Neural cell (in vitro differentiated cells): Measurements from ENCODE around the gene CELSR3. TPM values are rescaled to one million over a fixed set of nuclear protein-coding genes. Genes with fewer than 3 reads are reported as not detected.

Experiments
- H2AFZ ChIP-seq: fragments of 200-600, 300-800 bp; sonication (generic), shearing (Covaris generic); 2 replicates; pipeline ENCODE4 v1.6.0; 2014; ENCODE audit warnings: low read depth, mild to moderate bottlenecking, antibody characterized with exemption, low read length, moderate library complexity
- H3F3A ChIP-seq: fragments of 200-600 bp; shearing (Covaris generic); 2 replicates; pipeline ENCODE4 v1.6.1; 2016; ENCODE audit warnings: mild to moderate bottlenecking, moderate library complexity, mixed read lengths, antibody characterized with exemption, low read length; ENCODE audit not compliant: insufficient read depth, poor library complexity, severe bottlenecking
- H3K27ac ChIP-seq: fragments of 200-600, 300-800 bp; sonication (generic), shearing (Covaris generic); 2 replicates; pipeline ENCODE4 v1.5.1; 2014; ENCODE audit warnings: mild to moderate bottlenecking, low read length, moderate library complexity
- H3K27me3 ChIP-seq: fragments of 300-800, 200-600 bp; sonication (generic), shearing (Covaris generic); 2 replicates; pipeline ENCODE4 v1.6.0; 2014; ENCODE audit warnings: mild to moderate bottlenecking, low read depth, low read length, moderate library complexity; ENCODE audit not compliant: insufficient read depth
- H3K36me3 ChIP-seq: fragments of 300-800, 200-600 bp; sonication (generic), shearing (Covaris generic); 2 replicates; pipeline ENCODE4 v1.5.1; 2014; ENCODE audit warnings: mild to moderate bottlenecking, antibody characterized with exemption, low read length, moderate library complexity; ENCODE audit not compliant: insufficient read depth
- H3K4me2 ChIP-seq: fragments of 300-800, 200-600 bp; sonication (generic), shearing (Covaris generic); 2 replicates; pipeline ENCODE4 v1.6.0; 2014; ENCODE audit warnings: mild to moderate bottlenecking, low read length
- H3K4me3 ChIP-seq: fragments of 300-800, 200-600 bp; sonication (generic), shearing (Covaris generic); 2 replicates; pipeline ENCODE4 v1.5.1; 2014; ENCODE audit warnings: mild to moderate bottlenecking, low read length, moderate library complexity
- H3K79me2 ChIP-seq: fragments of 200-600 bp; shearing (Covaris generic); replicated peaks from 2 replicates; pipeline ENCODE4 v1.6.0; 2014; ENCODE audit warnings: mild to moderate bottlenecking, low read length, moderate library complexity; ENCODE audit not compliant: insufficient read depth
- H3K9ac ChIP-seq: fragments of 300-800, 200-600 bp; sonication (generic), shearing (Covaris generic); 2 replicates; pipeline ENCODE4 v1.6.1; 2016; ENCODE audit warnings: mild to moderate bottlenecking, low read length, mixed read lengths
- H3K9me2 ChIP-seq: fragments of 200-600 bp; shearing (Covaris generic); 2 replicates; pipeline ENCODE4 v1.6.1; 2016; ENCODE audit warnings: mild to moderate bottlenecking, low read length, mixed read lengths; ENCODE audit not compliant: insufficient read depth
- H3K9me3 ChIP-seq: fragments of 200-600, 300-800 bp; sonication (generic), shearing (Covaris generic); 2 replicates; pipeline ENCODE4 v1.6.1; 2016; ENCODE audit warnings: mild to moderate bottlenecking, mixed run types, low read length, moderate library complexity, mixed read lengths
- H4K20me1 ChIP-seq: fragments of 200-600 bp; shearing (Covaris generic); 2 replicates; pipeline ENCODE4 v1.6.1; 2016; ENCODE audit warnings: mild to moderate bottlenecking, mixed run types; ENCODE audit not compliant: insufficient read depth
- EP300 ChIP-seq: fragments of 450-650 bp; conservative IDR thresholded peaks from 2 replicates; pipeline ENCODE4 v1.6.1; 2014; ENCODE audit warnings: antibody characterized with exemption, mild to moderate bottlenecking, moderate library complexity; ENCODE audit not compliant: poor library complexity, severe bottlenecking
- EZH2 ChIP-seq: fragments of 200-600, 300-800 bp; shearing (Covaris generic), sonication (generic); IDR thresholded peaks from 2 replicates; pipeline ENCODE4 v1.6.1; 2014; ENCODE audit warnings: antibody characterized with exemption, low read length, borderline replicate concordance, mild to moderate bottlenecking; ENCODE audit not compliant: insufficient read depth, poor library complexity, severe bottlenecking
- MXI1 ChIP-seq: fragments of 450-650 bp; conservative IDR thresholded peaks from 2 replicates; pipeline ENCODE4 v1.6.1; 2014; ENCODE audit warnings: antibody characterized with exemption, mild to moderate bottlenecking; ENCODE audit not compliant: poor library complexity, severe bottlenecking
- POLR2AphosphoS5 ChIP-seq: IDR thresholded peaks from 2 replicates; pipeline ENCODE4 v1.6.1; 2012
- RAD21 ChIP-seq: fragments of 450-650 bp; conservative IDR thresholded peaks from 2 replicates; pipeline ENCODE4 v1.6.1; 2014; ENCODE audit warnings: antibody characterized with exemption, mild to moderate bottlenecking, moderate library complexity
- SMC3 ChIP-seq: fragments of 450-650 bp; conservative IDR thresholded peaks from 2 replicates; pipeline ENCODE4 v1.6.1; 2014; ENCODE audit warnings: antibody characterized with exemption, mild to moderate bottlenecking, moderate library complexity; ENCODE audit not compliant: poor library complexity
- TAF1 ChIP-seq: IDR thresholded peaks from 2 replicates; pipeline ENCODE4 v1.6.1; 2012; ENCODE audit warnings: low read depth
- polyA plus RNA-seq: library from polyadenylated mRNA; depleted of rRNA; stranded (reverse); fragments of >200 nt; gene quantifications from 2 replicates; pipeline ENCODE4 v1.2.3, GENCODE V29; 2014
- TF ChIP-seq, protein P1 (sequence below): fragments of 450-650 bp; IDR thresholded peaks from 2 replicates; pipeline ENCODE4 v1.5.1; 2014; ENCODE audit warnings: antibody characterized with exemption, mild to moderate bottlenecking, moderate library complexity; ENCODE audit not compliant: poor library complexity, severe bottlenecking
- TF ChIP-seq, protein P2 (sequence below): IDR thresholded peaks from 2 replicates; pipeline ENCODE4 v1.6.1; 2012; ENCODE audit warnings: borderline replicate concordance

CELSR3 gene
- polyA plus RNA-seq, 1 donor from 2014 or later, result 54.9 TPM

DNA sequence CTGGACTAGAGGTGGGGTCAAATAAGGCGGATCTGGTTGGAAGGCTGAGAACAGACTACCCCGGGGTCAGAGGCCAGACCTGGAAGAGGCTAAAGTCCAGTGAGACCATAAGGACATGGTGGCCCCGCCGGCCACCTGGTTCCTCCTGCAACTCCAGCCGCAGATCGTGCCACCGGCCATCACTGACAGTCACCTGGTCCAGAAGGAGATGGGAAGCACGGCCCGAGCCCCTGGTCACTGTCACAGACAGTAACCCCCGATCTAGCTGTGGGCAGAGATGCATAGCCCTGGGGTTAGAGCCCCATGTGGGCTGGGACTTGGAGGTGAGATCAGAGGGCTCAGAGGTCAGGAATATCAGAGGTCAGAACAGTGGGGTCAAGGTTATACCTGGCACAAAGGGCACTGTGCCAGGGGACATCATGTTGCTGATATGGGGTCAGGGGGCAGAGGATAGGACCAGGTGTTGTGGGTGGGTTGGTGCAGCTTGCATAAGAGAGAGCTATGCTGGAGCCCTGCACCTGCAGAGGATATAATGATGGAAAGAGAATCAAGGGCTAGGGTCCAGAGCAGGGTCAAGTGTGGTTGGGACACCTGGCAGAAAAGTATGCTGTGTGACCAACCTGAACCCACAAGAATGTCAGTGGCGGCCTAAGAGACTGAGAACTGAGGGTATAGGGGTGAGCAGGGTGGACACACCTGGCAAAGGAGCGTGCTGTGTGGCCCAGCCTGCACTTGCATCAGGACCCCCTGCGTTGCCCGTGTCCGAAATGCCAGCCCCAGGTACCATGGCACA, 9.6 kb downstream of the CELSR3 start:
- H3K27ac ChIP-seq, result no peak overlapping the region
- no peaks in the 10 kb centered on the region for H3K27me3 ChIP-seq

DNA sequence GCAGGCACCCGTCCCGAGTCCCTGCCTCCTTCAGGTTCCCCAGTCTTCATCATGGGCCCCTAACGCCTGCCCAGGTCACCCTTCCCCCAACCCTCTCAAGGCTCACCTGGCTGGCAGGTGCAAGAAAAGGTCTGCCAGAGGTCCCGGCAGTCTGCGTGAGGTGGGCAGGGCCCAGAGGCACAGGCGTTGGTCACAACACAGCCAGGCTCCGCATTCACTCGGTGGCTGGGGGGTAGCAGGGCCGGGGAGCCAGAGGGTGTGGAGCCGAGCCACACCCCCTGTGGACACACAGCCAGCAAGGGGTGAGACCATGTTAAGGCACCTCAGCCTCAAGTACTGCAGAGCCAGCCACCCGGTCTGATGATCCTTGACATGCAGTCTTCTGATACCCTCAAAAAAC, 10.9 kb downstream of the CELSR3 start:
- no peak overlapping the region for H2AFZ ChIP-seq
- no peak overlapping the region for H3K4me2 ChIP-seq
- peaks cover 3% of the 10 kb centered on the region for H3K79me2 ChIP-seq
- H3K36me3 ChIP-seq, result peaks cover 9% of the 10 kb centered on the region
- H3K27ac ChIP-seq, result no peak overlapping the region
- peaks cover 4% of the 10 kb centered on the region for H3K9me3 ChIP-seq
- TF ChIP-seq EZH2 (no peak), TAF1 (no peak), SMC3 (no peak), MXI1 (no peak), RAD21 (no peak), POLR2AphosphoS5 (no peak), EP300 (no peak)
- TF ChIP-seq, protein P1, sequence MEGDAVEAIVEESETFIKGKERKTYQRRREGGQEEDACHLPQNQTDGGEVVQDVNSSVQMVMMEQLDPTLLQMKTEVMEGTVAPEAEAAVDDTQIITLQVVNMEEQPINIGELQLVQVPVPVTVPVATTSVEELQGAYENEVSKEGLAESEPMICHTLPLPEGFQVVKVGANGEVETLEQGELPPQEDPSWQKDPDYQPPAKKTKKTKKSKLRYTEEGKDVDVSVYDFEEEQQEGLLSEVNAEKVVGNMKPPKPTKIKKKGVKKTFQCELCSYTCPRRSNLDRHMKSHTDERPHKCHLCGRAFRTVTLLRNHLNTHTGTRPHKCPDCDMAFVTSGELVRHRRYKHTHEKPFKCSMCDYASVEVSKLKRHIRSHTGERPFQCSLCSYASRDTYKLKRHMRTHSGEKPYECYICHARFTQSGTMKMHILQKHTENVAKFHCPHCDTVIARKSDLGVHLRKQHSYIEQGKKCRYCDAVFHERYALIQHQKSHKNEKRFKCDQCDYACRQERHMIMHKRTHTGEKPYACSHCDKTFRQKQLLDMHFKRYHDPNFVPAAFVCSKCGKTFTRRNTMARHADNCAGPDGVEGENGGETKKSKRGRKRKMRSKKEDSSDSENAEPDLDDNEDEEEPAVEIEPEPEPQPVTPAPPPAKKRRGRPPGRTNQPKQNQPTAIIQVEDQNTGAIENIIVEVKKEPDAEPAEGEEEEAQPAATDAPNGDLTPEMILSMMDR, result no peak
- TF ChIP-seq, protein P2, sequence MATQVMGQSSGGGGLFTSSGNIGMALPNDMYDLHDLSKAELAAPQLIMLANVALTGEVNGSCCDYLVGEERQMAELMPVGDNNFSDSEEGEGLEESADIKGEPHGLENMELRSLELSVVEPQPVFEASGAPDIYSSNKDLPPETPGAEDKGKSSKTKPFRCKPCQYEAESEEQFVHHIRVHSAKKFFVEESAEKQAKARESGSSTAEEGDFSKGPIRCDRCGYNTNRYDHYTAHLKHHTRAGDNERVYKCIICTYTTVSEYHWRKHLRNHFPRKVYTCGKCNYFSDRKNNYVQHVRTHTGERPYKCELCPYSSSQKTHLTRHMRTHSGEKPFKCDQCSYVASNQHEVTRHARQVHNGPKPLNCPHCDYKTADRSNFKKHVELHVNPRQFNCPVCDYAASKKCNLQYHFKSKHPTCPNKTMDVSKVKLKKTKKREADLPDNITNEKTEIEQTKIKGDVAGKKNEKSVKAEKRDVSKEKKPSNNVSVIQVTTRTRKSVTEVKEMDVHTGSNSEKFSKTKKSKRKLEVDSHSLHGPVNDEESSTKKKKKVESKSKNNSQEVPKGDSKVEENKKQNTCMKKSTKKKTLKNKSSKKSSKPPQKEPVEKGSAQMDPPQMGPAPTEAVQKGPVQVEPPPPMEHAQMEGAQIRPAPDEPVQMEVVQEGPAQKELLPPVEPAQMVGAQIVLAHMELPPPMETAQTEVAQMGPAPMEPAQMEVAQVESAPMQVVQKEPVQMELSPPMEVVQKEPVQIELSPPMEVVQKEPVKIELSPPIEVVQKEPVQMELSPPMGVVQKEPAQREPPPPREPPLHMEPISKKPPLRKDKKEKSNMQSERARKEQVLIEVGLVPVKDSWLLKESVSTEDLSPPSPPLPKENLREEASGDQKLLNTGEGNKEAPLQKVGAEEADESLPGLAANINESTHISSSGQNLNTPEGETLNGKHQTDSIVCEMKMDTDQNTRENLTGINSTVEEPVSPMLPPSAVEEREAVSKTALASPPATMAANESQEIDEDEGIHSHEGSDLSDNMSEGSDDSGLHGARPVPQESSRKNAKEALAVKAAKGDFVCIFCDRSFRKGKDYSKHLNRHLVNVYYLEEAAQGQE, result no peak
- H3K9ac ChIP-seq, result no peak overlapping the region
- no peaks in the 10 kb centered on the region for H3K27me3 ChIP-seq
- no peaks in the 10 kb centered on the region for H3K9me2 ChIP-seq
- H3K4me3 ChIP-seq, result no peak overlapping the region
- peaks cover 8% of the 10 kb centered on the region for H4K20me1 ChIP-seq
- H3F3A ChIP-seq, result no peaks in the 10 kb centered on the region

More for the DNA sequence above, 9.6 kb downstream of the CELSR3 start:
- Histone ChIP-seq H3K4me3 (no peak overlapping the region), H3K9me3 (peaks cover 9% of the 10 kb centered on the region), H4K20me1 (peaks cover 8% of the 10 kb centered on the region), H3K4me2 (no peak overlapping the region), H3K9me2 (no peaks in the 10 kb centered on the region), H2AFZ (no peak overlapping the region), H3K79me2 (peaks cover 5% of the 10 kb centered on the region), H3K36me3 (peaks cover 20% of the 10 kb centered on the region), H3K9ac (no peak overlapping the region), H3F3A (no peaks in the 10 kb centered on the region)
- TF ChIP-seq RAD21 (no peak), EZH2 (no peak), SMC3 (no peak), MXI1 (no peak), EP300 (no peak), TAF1 (no peak), POLR2AphosphoS5 (no peak)
- TF ChIP-seq, protein P1, result no peak
- TF ChIP-seq, protein P2, result no peak
